Germinal center (tissue), 1 donor: ENCODE results near the gene FAM43A.

Experiments used
- DNase-seq: peaks from one replicate; pipeline ENCODE4 v3.0.0; 2012; ENCODE audit warnings: mixed read lengths, low spot score

Gene FAM43A, protein sequence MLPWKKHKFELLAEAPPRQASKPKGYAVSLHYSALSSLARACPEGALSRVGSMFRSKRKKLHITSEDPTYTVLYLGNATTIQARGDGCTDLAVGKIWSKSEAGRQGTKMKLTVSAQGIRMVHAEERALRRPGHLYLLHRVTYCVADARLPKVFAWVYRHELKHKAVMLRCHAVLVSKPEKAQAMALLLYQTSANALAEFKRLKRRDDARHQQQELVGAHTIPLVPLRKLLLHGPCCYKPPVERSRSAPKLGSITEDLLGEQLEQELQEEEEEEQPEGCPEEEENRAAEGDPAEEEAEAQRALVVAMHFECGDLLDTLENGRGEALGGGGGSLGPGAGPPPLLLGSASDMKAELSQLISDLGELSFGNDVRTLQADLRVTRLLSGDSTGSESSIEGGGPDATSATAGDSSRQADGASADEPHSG

DNA sequence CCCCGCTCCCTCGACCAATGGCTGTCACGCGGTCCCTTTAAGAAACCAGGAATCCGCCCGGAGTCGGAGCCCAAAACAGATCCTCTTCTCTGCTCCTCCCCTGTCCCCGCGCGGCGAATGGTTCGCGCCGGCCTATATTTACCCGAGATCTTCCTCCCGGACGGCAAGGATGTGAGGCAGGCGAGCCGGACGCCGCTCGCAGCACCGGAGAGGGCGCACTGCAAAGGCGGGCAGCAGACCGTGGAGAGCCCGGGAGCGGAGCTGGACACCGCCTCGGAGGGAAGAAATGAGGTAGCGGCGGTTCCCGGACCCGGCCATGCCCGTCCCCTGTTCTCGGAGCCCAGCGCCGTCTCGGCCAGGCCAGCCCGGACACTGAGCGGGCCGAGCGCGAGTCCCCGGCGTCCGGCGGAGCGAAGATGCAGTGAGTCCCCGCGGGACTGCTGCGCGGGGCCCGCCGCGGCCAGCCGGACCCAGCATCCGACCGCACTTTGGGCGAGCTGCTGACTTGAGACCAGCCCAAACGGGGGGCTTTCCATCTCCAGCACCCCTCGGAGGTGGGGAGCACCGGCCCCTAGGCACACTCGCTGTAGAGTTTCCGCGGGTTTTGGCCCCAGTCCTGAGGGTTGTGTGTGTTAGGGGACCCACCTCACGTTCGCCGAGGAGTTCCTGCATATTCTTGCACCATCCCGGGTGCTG lies at the start of gene FAM43A:
Gene FAM43A, plus strand, starts transcription at position 166 of the 696 bp plus-strand sequence. CDS start 944 bp downstream, outside the sequence.
- peak; percentile 79 for DNase-seq

DNA sequence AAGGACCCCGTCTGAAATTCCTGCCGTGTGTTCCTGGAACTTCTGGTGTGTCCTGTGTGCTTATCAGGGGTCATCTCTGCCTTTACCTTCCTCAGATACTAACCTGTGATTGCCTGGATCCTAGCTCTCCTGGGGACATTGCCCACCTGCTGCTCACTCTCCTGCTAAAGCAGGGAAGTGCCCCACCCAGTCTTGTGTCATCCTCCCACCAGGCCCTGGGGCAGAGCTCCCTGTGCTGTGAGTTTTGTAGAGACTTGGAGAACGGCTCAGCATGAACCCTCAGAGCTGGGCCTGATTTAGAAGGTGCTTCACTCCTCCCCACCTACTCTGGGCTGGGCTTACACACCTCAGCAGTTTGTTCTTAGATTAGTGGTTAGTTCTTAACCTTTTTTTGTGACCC lies 48.6 kb upstream of the FAM43A start:
- no peak for DNase-seq

DNA sequence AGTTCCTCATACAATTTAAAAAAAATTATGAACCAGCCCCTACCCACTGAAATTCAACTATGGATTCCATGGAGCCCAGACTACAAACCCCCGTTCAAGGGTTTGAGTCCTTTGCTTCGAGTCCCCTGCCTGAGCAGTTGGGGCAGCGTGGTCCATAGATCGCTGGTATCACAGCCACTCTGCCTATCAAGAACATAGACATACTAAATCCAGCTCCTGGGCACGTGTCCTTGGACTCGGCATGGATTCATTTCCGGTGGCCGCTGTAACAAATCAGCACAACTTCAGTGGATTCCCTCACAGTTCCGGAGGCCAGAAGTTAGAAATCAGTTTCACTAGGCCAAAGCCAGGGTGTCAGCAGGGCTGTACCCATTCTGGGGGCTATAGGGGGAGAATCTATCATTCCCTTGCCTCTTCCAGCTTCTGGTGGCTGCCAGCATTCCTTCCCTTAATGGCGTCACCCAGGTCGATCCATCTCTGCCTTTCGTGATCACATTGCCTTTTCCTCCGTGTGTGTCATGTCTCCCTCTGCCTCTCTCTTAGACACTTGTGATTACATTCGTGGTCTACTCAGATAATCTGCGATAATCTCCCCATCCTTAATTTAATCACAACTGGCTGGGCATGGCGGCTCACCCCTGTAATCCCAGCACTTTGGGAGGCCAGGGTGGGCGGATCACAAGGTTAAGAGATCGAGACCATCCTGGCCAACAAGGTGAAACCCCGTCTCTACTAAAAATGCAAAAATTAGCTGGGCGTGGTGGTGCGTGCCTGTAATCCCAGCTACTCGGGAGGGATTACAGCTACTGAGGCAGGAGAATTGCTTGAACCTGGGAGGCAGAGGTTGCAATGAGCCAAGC lies 47.9 kb upstream of the FAM43A start:
- DNase-seq: no peak

DNA sequence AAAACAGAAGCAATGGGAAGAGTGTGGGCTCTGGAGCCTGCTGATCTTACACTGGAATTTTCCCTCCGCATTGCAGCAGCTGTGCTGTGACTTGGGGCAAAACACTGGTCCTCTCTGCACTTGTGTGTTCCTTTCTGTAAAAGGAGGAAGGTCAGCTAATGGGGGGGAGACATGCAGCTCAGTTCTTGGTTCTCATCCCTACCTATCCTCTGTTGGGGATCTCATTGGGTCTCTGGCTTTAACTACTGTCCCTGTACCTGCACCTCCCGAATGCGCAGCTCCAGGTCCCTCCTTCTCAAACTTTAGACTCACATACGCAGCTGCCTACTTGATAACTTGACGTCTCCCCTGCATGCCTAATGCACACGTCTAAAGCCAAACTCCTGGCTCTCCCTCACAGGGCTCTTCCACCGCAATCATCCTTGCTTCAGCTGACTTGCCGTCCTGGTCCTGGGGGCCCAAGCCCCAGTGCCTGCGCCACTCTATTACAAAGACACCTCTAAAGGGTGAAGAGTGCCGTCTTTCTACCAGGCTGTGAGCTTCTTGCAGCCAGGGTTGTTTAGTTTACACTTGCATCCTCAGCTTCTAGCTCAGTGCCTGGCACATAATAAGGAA lies 46.6 kb upstream of the FAM43A start:
- no peak for DNase-seq

DNA sequence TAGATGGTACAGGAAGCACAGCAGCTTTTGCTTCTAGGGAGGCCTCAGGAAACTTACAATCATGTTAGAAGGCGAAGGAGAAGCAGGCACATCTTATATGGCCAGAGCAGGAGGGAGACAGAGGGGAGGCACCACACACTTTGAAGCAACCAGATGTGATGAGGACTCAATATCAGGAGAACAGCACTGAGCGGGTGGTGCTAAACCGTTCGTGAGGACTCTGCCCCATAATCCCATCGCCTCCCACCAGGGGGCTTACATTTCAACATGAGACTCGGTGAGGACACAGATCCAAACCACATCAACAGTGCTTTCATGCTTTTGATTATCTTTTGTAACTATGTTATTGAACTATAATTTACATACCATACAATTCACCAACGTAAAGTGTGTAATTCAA lies 44.9 kb upstream of the FAM43A start:
- no peak for DNase-seq

DNA sequence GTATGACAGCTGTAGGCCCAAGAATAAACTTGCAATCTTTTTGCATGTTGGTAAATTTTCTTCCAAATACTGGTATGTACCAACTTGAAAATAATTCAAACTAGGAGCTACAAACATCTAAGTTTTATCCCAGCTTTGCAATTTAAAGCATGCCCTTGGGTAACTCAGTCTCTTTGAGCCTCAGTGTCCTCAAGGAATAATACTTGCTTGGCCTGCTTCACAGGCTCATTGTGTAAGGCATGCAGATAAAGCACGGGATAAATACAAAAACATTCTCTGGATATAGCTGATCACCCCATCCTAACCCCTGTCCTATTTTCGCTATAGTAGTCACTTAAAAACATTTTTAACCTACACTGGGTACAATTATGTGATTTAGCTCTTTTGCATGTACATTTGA lies 42.9 kb upstream of the FAM43A start:
- no peak for DNase-seq

DNA sequence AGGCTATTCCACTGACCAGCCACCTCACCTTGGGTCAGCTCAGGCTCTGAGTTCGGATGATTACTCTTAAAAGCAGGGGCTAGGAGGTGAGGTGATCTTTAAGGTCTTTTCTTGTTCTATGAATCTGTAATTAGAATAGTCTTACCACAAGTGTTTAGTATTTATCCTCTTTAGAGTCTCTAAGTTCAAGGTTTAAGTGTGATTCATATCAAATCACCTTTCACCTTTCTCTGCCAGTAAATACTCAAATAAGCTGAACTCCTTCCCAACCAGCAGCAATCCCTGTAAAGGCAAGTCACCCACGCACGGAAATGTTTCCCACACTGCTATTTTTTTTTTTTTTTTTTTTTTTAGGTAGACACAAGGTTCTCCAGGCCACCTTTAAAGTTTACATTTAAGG lies 37.9 kb upstream of the FAM43A start:
- no peak for DNase-seq

DNA sequence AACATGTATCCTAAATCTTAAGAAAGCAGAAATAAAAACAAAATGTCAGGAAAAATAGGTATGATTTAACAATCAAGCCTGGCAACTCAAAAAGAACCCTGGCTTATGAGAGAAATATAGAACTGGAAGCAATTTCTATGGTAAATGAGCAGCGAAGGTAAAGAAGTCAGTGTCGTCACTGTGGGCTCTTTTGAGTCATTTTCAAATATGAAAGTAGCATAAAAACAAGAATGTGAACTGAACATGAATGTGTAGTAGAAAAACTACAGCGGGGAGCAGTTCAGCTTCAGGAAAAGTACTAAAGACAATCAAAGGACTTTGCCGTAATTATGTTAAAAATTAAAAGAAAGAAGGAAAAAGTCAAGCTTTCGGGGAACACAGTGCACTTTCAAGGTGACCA lies 31.2 kb upstream of the FAM43A start:
- no peak for DNase-seq

DNA sequence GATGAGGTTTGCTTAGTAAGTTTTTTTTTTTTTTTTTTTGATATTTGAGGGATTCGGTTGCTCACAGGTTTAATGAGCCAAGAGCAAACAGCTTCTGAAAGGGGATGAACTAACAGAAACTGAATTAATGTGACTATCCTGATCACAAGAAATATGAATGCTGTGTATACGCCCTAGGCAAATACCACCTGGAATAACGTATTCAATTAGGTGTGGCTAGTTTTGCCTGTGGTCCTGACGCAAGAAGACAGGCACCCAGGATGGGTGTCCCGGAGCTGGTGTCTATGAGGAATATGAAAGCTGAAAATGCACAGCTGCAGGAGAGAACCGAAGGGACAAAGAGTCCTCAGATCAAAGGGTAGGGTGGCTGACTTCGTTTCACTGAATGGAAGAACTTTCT lies 28.2 kb upstream of the FAM43A start:
- DNase-seq: no peak

DNA sequence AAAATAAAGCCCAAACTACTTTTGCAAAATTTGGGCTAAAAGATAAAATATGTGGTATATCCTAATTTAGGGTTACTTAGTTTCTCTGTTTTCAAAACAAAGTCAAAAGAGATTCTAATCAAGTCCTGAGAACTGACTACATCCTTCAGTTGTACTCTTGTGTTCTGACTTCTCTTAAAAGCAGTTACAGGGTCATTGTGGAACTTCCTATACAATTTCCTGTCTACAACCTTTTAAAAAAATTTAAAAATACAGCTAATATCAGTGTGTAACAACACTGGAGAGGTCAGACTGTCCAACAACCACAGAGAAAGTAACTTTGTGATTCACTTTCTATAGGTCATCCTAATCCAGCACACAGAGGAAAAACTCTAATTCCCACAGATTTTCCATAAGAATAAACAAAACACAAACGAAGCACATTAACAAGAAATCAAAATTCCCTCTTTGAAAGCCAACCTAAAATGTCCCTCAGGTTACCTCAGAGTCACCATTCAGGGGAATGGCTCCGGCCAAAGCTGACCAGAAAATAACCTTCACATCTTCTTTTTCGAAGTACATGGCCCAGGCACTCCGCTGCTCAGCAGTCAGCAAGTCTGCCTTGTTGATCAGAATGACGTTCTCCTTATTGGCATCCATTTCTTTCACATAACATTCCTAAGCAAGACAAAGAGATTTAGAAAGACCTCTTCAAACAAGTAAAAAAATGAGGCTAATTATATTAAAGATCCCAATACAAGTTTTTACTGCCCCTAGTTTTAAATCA lies 27.0 kb upstream of the FAM43A start:
- no peak for DNase-seq

DNA sequence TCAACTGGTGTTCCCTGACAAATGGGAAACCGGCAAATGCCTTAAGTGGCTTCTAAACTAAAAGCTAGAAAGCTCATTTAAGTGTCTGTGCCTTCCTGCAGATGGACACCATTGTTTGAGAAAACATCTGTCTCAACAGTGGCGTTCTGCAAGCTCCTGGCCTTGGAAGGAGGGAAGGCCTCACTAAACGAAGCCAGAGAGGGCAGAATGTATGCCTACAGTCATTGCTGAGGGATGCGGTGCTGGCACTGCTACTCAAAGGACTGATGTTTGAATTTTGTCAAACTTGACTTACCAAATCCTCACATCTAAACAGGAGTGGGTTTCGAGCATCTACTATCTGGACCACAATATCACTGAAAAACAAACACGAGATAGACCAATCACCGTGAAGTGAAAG lies 25.9 kb upstream of the FAM43A start:
- no peak for DNase-seq

DNA sequence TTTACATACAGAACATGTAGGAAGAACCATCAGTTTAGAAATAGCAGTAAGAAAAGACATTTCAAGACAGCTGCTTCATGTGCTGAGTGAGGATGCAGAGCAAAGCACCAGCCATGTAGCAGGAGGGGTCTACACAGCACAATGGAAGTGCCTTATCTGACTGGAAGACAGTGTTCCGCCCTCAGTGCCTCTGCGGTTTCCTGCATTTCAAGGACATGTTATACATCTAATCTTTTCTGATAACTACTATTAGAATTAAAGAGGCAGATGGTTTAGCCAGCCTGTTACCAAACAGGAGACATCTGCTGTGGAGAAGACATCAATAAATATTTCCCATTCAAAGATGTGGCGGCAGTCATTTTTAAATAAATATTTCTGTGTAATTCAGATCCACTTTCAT lies 24.3 kb upstream of the FAM43A start:
- DNase-seq: no peak

DNA sequence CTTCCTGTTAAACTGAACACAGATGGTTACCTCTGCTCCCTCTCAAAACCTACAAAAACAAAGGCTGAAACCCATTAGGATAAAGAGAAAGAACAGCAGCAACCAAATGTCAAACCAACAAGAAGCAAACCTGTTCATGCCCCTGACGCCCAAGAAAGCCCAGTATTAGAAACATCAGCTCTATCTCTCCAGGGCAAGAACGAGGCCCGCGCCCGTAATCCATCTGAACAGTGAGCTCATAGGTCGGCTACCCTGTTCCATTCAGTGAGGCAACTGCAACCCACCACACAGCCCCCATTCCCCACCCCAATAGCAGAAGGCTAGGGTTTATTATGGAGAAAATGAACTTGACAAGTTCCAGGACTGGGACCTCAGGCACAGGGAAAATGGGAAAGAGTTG lies 23.7 kb upstream of the FAM43A start:
- no peak for DNase-seq

DNA sequence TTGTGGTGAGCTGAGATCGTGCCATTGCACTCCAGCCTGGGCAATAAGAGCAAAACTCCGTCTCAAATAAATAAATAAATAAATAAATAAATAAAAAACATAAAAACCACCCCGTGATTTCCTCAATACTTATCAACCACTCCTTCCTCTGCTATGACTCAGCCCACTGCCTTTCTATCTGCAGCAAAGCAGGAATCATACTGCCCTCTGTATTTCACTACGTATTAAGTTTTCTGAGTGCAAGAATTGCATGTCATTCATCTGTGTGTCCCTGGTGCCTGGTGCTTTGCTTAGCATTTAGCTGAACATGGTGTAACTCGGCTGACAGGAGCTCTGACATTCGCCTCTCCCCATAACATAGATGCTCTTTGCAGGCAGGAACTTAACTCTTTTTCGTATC lies 20.8 kb upstream of the FAM43A start:
- no peak for DNase-seq

DNA sequence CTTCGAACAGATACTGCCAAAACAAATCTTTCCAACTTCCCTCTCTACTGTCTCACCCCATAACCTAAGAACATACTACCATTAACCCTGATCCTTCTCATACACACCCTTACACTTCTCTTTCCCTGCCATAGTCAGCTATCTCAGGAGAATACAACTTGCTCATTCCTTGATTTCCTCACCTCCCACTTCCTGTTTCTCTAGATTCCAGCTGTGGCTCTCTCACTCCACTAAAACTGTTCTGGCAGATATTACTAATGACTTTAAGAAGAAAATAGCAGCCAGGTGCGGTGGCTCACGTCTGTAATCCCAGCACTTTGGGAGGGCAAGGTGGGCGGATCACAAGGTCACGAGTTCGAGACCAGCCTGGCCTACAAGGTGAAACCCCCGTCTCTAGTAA lies 18.3 kb upstream of the FAM43A start:
- DNase-seq: no peak

DNA sequence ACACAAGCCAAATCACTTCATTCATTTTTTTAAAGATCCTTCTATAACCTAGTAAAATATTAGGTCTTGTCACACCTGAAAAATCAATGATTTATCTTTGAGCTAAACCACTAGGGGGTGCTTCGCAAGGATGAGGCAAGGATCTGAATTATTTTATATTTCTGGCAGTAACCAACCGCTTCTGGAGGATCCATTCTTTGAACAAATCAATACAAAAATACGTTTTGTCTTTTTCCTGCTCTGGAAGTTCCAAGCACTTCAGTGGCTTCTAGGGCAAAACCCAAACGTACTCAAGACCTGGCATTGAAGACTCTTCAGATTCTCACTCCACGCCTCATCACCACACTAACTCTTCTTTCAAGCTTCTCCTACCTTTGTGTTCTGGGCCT lies 14.2 kb upstream of the FAM43A start:
- DNase-seq: peak; percentile 57

DNA sequence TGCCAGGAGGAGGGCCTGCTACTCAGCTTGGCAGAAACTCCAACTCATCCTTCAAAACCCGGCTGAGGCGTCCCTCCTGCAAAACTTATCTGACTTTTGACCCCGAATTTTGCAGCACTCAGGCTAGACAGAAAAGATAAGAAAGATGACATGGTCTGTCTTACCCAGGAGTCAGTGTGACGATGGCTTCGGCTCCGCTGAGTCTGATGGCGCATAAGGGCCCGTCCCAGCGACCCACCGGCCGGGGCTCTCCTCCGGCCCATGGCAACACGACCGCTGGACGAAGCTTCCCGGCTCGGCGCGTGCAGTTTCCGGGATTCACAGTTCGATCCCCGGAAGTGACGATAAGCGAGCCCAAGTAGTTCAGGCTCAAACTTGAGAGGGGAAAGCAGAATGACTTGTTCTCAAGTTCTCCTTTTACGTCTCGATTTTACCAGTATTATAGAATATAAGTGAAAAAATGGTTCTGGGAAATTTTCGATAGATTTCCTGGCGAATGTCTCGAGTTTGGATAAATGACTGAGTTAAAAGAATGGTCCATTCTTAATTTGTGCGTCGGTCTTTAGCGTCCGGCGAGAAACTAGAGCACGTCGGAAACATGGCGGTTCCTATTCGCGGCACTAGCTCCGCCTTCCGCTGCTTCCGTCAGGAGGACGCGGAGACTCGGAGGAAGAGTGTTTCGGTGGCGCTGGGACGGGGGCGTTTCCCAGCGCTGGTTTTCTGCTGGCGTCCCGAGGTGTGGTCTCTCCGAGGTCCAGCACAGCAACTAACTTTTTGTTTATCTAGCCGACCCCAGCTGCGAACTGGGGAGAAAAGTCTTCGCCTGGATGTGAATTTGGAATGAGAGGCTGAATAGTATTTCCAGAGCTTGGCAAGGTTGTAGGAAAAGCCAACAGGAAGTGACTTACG lies 13.5 kb upstream of the FAM43A start, which contains the start of gene LSG1:
Gene LSG1, minus strand, starts transcription at position 292 of the 909 bp plus-strand sequence. Its CDS starts 29 bp downstream, at position 263.
- DNase-seq: peak; percentile 86

DNA sequence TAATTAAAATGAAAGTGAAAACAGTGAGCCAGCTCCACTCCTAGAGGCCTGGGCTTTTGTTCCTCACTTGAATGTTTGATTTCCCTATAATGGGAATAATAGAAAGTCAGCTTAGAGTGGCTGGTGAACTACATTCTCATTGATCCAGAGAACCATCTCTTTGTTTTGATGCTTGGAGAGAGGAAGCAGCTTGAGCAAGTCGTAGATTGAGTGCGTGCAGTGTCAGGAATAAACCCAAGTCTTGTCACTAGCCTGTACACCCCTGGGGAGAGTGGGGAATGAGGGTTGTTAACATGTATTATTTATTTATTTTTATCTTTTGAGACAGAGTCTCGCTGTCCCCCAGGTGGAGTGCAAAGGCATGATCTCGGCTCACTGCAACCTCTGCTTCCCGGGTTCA lies 12.8 kb upstream of the FAM43A start:
- DNase-seq: no peak

DNA sequence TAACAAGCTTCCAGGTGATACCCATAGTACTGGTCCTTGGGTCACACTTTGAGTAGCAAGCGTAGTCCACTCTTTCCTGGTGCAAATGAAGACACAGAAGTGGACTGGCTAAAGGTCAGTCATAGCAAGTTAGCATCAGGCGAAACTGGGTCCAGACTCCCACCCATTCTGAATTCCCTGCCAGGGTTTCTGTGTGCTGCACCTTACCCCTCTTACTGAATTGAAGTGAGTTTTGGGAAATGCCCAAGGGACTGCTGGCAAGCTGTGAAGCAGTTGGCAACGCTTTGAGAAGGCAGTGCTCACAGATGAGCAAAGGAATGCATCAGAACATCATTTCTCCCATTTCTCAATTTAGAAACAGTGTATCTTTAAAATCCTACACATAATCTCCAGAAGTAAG lies 11.9 kb upstream of the FAM43A start:
- no peak for DNase-seq

DNA sequence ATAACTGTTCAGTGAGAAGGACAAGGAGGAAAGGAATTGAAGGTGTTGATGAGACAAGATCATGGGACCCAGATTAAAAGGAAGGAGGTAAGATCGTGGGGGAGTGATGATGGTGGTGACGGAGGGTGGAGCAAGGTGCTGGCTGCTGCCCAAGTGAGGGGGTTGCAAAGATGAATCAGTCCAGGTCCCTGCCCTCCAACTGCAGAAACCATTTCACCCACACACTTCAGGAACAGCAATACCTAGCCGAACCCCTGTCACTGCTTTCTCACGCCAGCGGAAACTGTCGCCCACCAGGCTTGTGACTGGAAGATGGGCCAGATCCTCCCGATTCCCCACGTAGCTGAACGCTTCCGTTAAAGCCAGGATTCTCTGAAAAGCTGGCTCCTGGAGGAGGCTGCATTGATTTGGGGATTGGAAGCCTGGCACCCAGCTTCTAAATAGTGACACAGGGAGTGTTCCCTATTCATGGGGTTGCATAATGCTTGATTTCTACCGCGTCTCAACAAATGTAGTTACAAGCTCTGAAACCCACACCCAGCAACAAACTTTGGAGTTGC lies 10.5 kb upstream of the FAM43A start:
- DNase-seq: no peak
